OCI-M1 (cell line): Measurements from ENCODE around the gene SPATS2L.

Experiments used
- DNase-seq: peaks from one replicate; lab custom pipeline; 2025; lab: John Stamatoyannopoulos, UW

Gene SPATS2L

GRCh38 chr2:200411831-200412230 is 105.3 kb downstream of the SPATS2L start:
- no peak for DNase-seq

GRCh38 chr2:200414367-200414766 is 107.9 kb downstream of the SPATS2L start:
- no peak for DNase-seq

- no peak for DNase-seq
Observed at GRCh38 chr2:200415455-200415854, 109.0 kb downstream of the SPATS2L start.

- DNase-seq = no peak
Observed at GRCh38 chr2:200416878-200417277, 110.4 kb downstream of the SPATS2L start.

GRCh38 chr2:200417366-200417765 is 110.9 kb downstream of the SPATS2L start:
- DNase-seq = no peak

GRCh38 chr2:200418399-200418798 is 111.9 kb downstream of the SPATS2L start:
- DNase-seq = no peak

- DNase-seq = no peak
Observed at GRCh38 chr2:200419325-200419724, 112.8 kb downstream of the SPATS2L start.

- DNase-seq = no peak
Observed at GRCh38 chr2:200421270-200421669, 114.8 kb downstream of the SPATS2L start.

- no peak for DNase-seq
Observed at GRCh38 chr2:200422071-200422470, 115.6 kb downstream of the SPATS2L start.

- DNase-seq = no peak
Observed at GRCh38 chr2:200422532-200423261, 116.2 kb downstream of the SPATS2L start.

- DNase-seq = peak; percentile 56
Observed at GRCh38 chr2:200423541-200423940, 117.0 kb downstream of the SPATS2L start.

GRCh38 chr2:200425026-200425821 is 118.7 kb downstream of the SPATS2L start:
- DNase-seq = no peak

GRCh38 chr2:200426754-200427153 is 120.3 kb downstream of the SPATS2L start:
- DNase-seq = no peak

GRCh38 chr2:200428961-200429665 is 122.6 kb downstream of the SPATS2L start:
- DNase-seq = no peak

GRCh38 chr2:200430017-200430416 is 123.5 kb downstream of the SPATS2L start:
- no peak for DNase-seq

- DNase-seq = no peak
Observed at GRCh38 chr2:200431996-200432705, 125.7 kb downstream of the SPATS2L start.

- no peak for DNase-seq
Observed at GRCh38 chr2:200435379-200435778, 128.9 kb downstream of the SPATS2L start.

- DNase-seq = no peak
Observed at GRCh38 chr2:200438251-200438650, 131.8 kb downstream of the SPATS2L start.

GRCh38 chr2:200438846-200439245 is 132.4 kb downstream of the SPATS2L start:
- no peak for DNase-seq

GRCh38 chr2:200439981-200440380 is 133.5 kb downstream of the SPATS2L start:
- no peak for DNase-seq

GRCh38 chr2:200442471-200442870 is 136.0 kb downstream of the SPATS2L start:
- no peak for DNase-seq

GRCh38 chr2:200443376-200443775 is 136.9 kb downstream of the SPATS2L start:
- DNase-seq = no peak
